Stimulated activated CD8-positive, alpha-beta memory T cell treated with anti-CD3 and anti-CD28 coated beads, Interleukin-12 subunit alpha, Interleukin-12 subunit beta, amount 100 ng/mL, for 24 hours (primary cell): Measurements from ENCODE around the gene NF1.
"Not testable (repeated sequence)": the region's sequence is repeated elsewhere in the genome, so short reads cannot be mapped to it uniquely, and the experiment has no call there.

Source experiments
- DNase-seq: peaks from one replicate; pipeline ENCODE4 v3.0.0-alpha.2; 2020; ENCODE audit errors: extremely low read depth

NF1 gene

GRCh38 chr17:31178951-31179350, 84.2 kb downstream of the NF1 start:
- DNase-seq: not testable (repeated sequence)

GRCh38 chr17:31195305-31195704, 100.5 kb downstream of the NF1 start:
- no peak for DNase-seq

GRCh38 chr17:31198026-31198425, 103.2 kb downstream of the NF1 start:
- no peak for DNase-seq

GRCh38 chr17:31198666-31199065, 103.9 kb downstream of the NF1 start:
- not testable (repeated sequence) for DNase-seq

- DNase-seq: no peak
Observed at GRCh38 chr17:31200287-31200686, 105.5 kb downstream of the NF1 start.

GRCh38 chr17:31202968-31203367, 108.2 kb downstream of the NF1 start:
- DNase-seq: no peak

GRCh38 chr17:31211352-31212012, 116.7 kb downstream of the NF1 start:
- DNase-seq: no peak

- DNase-seq: no peak
Observed at GRCh38 chr17:31216031-31216751, 121.4 kb downstream of the NF1 start.

- no peak for DNase-seq
Observed at GRCh38 chr17:31224366-31224765, 129.6 kb downstream of the NF1 start.

GRCh38 chr17:31225831-31226230, 131.1 kb downstream of the NF1 start:
- DNase-seq: no peak

GRCh38 chr17:31226373-31226772, 131.6 kb downstream of the NF1 start:
- no peak for DNase-seq

GRCh38 chr17:31226950-31227349, 132.2 kb downstream of the NF1 start:
- no peak for DNase-seq

- DNase-seq: no peak
Observed at GRCh38 chr17:31231852-31232251, 137.1 kb downstream of the NF1 start.

- DNase-seq: no peak
Observed at GRCh38 chr17:31235110-31235509, 140.3 kb downstream of the NF1 start.

- DNase-seq: no peak
Observed at GRCh38 chr17:31236137-31236536, 141.4 kb downstream of the NF1 start.

- DNase-seq: no peak
Observed at GRCh38 chr17:31236712-31237111, 141.9 kb downstream of the NF1 start.

- DNase-seq: no peak
Observed at GRCh38 chr17:31241116-31241515, 146.3 kb downstream of the NF1 start.

- DNase-seq: no peak
Observed at GRCh38 chr17:31248986-31249834, 154.4 kb downstream of the NF1 start.

GRCh38 chr17:31249835-31250141, 155.0 kb downstream of the NF1 start:
- no peak for DNase-seq

GRCh38 chr17:31250229-31250628, 155.5 kb downstream of the NF1 start:
- DNase-seq: no peak

- DNase-seq: no peak
Observed at GRCh38 chr17:31251105-31251969, 156.6 kb downstream of the NF1 start.

- DNase-seq: no peak
Observed at GRCh38 chr17:31251970-31252328, 157.2 kb downstream of the NF1 start.
